CD4-positive, alpha-beta T cell (primary cell): ENCODE results near the gene TMOD3. TPM values are rescaled to one million over a fixed set of nuclear protein-coding genes. Genes with fewer than 3 reads are reported as not detected.

Experiments used
- ATAC-seq: fragments of 200-7000 bp; cut with Tn5 transposase; one replicate; pipeline ENCODE4 v1.10.0; 2022; ENCODE audit warnings: mild to moderate bottlenecking; ENCODE audit not compliant: poor library complexity
- CTCF ChIA-PET: fragments of 350-600 bp; sonication (Branson Sonifier 250); formaldehyde crosslinking; loops from one replicate; lab custom pipeline; 2021; ENCODE audit warnings: antibody characterized with exemption, inconsistent platforms; lab: Charles Lee
- POLR2A ChIA-PET: fragments of 350-600 bp; sonication (Branson Sonifier 250); formaldehyde crosslinking; loops from one replicate; lab custom pipeline; 2021; ENCODE audit warnings: antibody characterized with exemption, inconsistent platforms; lab: Charles Lee
- DNase-seq, 14 experiments: peaks; one replicate each; pipeline ENCODE4 v3.0.0-alpha.2; 2013 to 2020; ENCODE audit warnings: mixed read lengths in 2 of 14
- H3K27ac ChIP-seq, 2 donors: one replicate each; pipeline versions ENCODE4 v1.5.1 to v1.7.0; 2013; ENCODE audit warnings: low read length in 2 of 2, low read depth in 1 of 2, mild to moderate bottlenecking in 1 of 2
- H3K27me3 ChIP-seq, 2 experiments: 1 replicate in 1 of 2; 2 replicates in 1 of 2; pipeline versions ENCODE4 v1.6.1 to v1.7.0; 2013; ENCODE audit warnings: low read length in 2 of 2, control low read depth in 1 of 2, mild to moderate bottlenecking in 1 of 2, moderate library complexity in 1 of 2; ENCODE audit not compliant: insufficient read depth in 2 of 2, control insufficient read depth in 1 of 2
- H3K36me3 ChIP-seq: one replicate; pipeline ENCODE4 v1.6.1; 2013; ENCODE audit warnings: low read length, control low read depth; ENCODE audit not compliant: insufficient read depth
- H3K4me1 ChIP-seq: one replicate; pipeline ENCODE4 v1.6.1; 2013; ENCODE audit warnings: low read length, control low read depth; ENCODE audit not compliant: insufficient read depth
- H3K4me3 ChIP-seq: one replicate; pipeline ENCODE4 v1.5.1; 2013; ENCODE audit warnings: mild to moderate bottlenecking, low read length, moderate library complexity
- H3K9me3 ChIP-seq, 2 experiments: 1 replicate in 1 of 2; 2 replicates in 1 of 2; pipeline versions ENCODE4 v1.6.1 to v1.7.0; 2013; ENCODE audit warnings: low read length in 2 of 2, mild to moderate bottlenecking in 2 of 2, control low read depth in 1 of 2, moderate library complexity in 1 of 2; ENCODE audit not compliant: control insufficient read depth in 1 of 2, insufficient read depth in 1 of 2
- H3K27ac Mint-ChIP-seq: one replicate; pipeline ENCODE4 v1.8.0; 2020; ENCODE audit warnings: mixed read lengths
- H3K27me3 Mint-ChIP-seq: one replicate; pipeline ENCODE4 v1.8.0; 2021; ENCODE audit warnings: mixed read lengths
- H3K36me3 Mint-ChIP-seq: one replicate; pipeline ENCODE4 v1.8.0; 2021; ENCODE audit warnings: low read depth, mixed read lengths
- H3K4me1 Mint-ChIP-seq: one replicate; pipeline ENCODE4 v1.8.0; 2021; ENCODE audit warnings: low read depth, mixed read lengths
- H3K4me3 Mint-ChIP-seq: one replicate; pipeline ENCODE4 v1.8.0; 2020; ENCODE audit warnings: mild to moderate bottlenecking, mixed read lengths
- H3K9me3 Mint-ChIP-seq: one replicate; pipeline ENCODE4 v1.8.0; 2020; ENCODE audit warnings: mixed read lengths
- CTCF ChIP-seq: fragments of 200-600 bp; IDR thresholded peaks from one replicate; pipeline ENCODE4 v1.8.0; 2022; ENCODE audit warnings: antibody characterized with exemption, mild to moderate bottlenecking
- intact Hi-C, 2 experiments: fragments of 100-400 bp; cut with DNase I in 1 of 2; cut with micrococcal nuclease in 1 of 2; formaldehyde crosslinking; loops; one replicate each; pipeline versions ENCODE4 v1.15.1 to v1.9.0; 2023 to 2025; cut with DNase I, micrococcal nuclease
- total RNA-seq, 174 experiments: library from RNA in 2 of 174; stranded (reverse) in 2 of 174; gene quantifications; one replicate each; pipeline ENCODE4 v1.2.3 and lab custom pipeline; 2021 to 2026

TMOD3 gene
- total RNA-seq, 2 experiments from 2014 or later = 37.6 to 39.0 TPM

GRCh38 chr15:51846066-51846462 lies 16.6 kb downstream of the TMOD3 start:
- ChIA-PET CTCF (interaction anchor here (0.6 to 0.7 kb wide), 2 partner anchors 69 to 71 kb away, joined by 3 to 5 read pairs; no protein-coding TSS in a partner anchor), POLR2A (interaction anchor here (0.9 to 1.0 kb wide), 2 partner anchors 8 to 16 kb away, joined by 3 to 4 read pairs; partner anchors contain the start of gene TMOD3)
- H3K36me3 Mint-ChIP-seq = no peaks in the 10 kb centered on the region
- peak overlapping the region; percentile 21 for H3K4me3 Mint-ChIP-seq
- Histone ChIP-seq H3K4me3 (no peak overlapping the region), H3K9me3 (no peaks in the 10 kb centered on the region), H3K27ac (no peak overlapping the region), H3K36me3 (no peaks in the 10 kb centered on the region), H3K27me3 (no peaks in the 10 kb centered on the region), H3K4me1 (peaks cover 37% of the 10 kb centered on the region)
- TF ChIP-seq CTCF = no peak
- no peak for DNase-seq
- H3K9me3 Mint-ChIP-seq = no peaks in the 10 kb centered on the region
- peaks cover 94% of the 10 kb centered on the region for H3K4me1 Mint-ChIP-seq
- no peak for ATAC-seq
- no peaks in the 10 kb centered on the region for H3K27me3 Mint-ChIP-seq
- intact Hi-C loops = no loop called here
- peak overlapping the region; percentile 70 for H3K27ac Mint-ChIP-seq

- Mint-ChIP-seq H3K4me3 (peak overlapping the region; percentile 46), H3K36me3 (no peaks in the 10 kb centered on the region), H3K27ac (peak overlapping the region; percentile 70), H3K4me1 (peaks cover 94% of the 10 kb centered on the region), H3K9me3 (no peaks in the 10 kb centered on the region), H3K27me3 (no peaks in the 10 kb centered on the region)
- CTCF ChIA-PET = no interaction called here
- intact Hi-C loops = no loop called here
- Histone ChIP-seq H3K4me3 (no peak overlapping the region), H3K36me3 (no peaks in the 10 kb centered on the region), H3K27ac (no peak overlapping the region), H3K27me3 (no peaks in the 10 kb centered on the region), H3K4me1 (peaks cover 33% of the 10 kb centered on the region), H3K9me3 (no peaks in the 10 kb centered on the region)
- DNase-seq (peak in 2 of 14 experiments; percentile 20 to 33), ATAC-seq (peak; percentile 39)
- no peak for TF ChIP-seq CTCF
- POLR2A ChIA-PET = interaction anchor here (1.0 kb wide), 1 partner anchor 16 kb away, joined by 3 read pairs; no protein-coding TSS in a partner anchor
These were observed 17.2 kb downstream of the TMOD3 start for GRCh38 chr15:51846463-51847230.

GRCh38 chr15:51848811-51849210 lies 19.4 kb downstream of the TMOD3 start:
- CTCF ChIA-PET = no interaction called here
- H3K4me3 Mint-ChIP-seq = no peak overlapping the region
- peaks cover 28% of the 10 kb centered on the region for H3K4me1 ChIP-seq
- no peak overlapping the region for H3K4me3 ChIP-seq
- intact Hi-C loops = no loop called here
- no peaks in the 10 kb centered on the region for H3K27me3 Mint-ChIP-seq
- H3K9me3 Mint-ChIP-seq = no peaks in the 10 kb centered on the region
- H3K27ac Mint-ChIP-seq = peak overlapping the region; percentile 42
- no peak for TF ChIP-seq CTCF
- no peaks in the 10 kb centered on the region for H3K36me3 ChIP-seq
- H3K36me3 Mint-ChIP-seq = no peaks in the 10 kb centered on the region
- H3K4me1 Mint-ChIP-seq = peaks cover 92% of the 10 kb centered on the region
- ATAC-seq = no peak
- H3K27me3 ChIP-seq = no peaks in the 10 kb centered on the region
- H3K9me3 ChIP-seq = no peaks in the 10 kb centered on the region
- POLR2A ChIA-PET = no interaction called here
- no peak overlapping the region for H3K27ac ChIP-seq
- DNase-seq = no peak
